AG04449 (cell line): ENCODE measurements around the gene HHIPL1.
"Not testable (repeated sequence)": the region's sequence is repeated elsewhere in the genome, so short reads cannot be mapped to it uniquely, and the experiment has no call there.

Source experiments
- CTCF ChIA-PET: fragments of 350-600 bp; formaldehyde crosslinking; extraction: SDS; loops from one replicate; lab custom pipeline; 2021; ENCODE audit warnings: antibody characterized with exemption; lab: Yijun Ruan, JAX
- POLR2A ChIA-PET: fragments of 400-600, 350-600 bp; formaldehyde crosslinking; extraction: SDS; loops from one replicate; lab custom pipeline; 2020; ENCODE audit warnings: antibody characterized with exemption, inconsistent platforms; lab: Yijun Ruan, JAX
- DNase-seq: peaks from one replicate; pipeline ENCODE4 v3.0.0-alpha.2; 2010; ENCODE audit warnings: low read depth, low spot score
- H3K4me3 ChIP-seq: 2 replicates; pipeline ENCODE4 v1.5.1; 2011; ENCODE audit warnings: low read depth, mild to moderate bottlenecking, control low read depth, low read length
- TF ChIP-seq, protein P1 (sequence below): IDR thresholded peaks from one replicate; pipeline ENCODE4 v1.5.1; 2011; ENCODE audit warnings: mild to moderate bottlenecking, moderate library complexity, low read length, control low read depth, inconsistent platforms; ENCODE audit not compliant: insufficient read depth; ENCODE audit errors: missing control alignments

HHIPL1 gene

GRCh38 chr14:99657645-99658155 is 12.8 kb downstream of the HHIPL1 start:
- H3K4me3 ChIP-seq = no peak overlapping the region
- POLR2A ChIA-PET = no interaction called here
- TF ChIP-seq, protein P1, sequence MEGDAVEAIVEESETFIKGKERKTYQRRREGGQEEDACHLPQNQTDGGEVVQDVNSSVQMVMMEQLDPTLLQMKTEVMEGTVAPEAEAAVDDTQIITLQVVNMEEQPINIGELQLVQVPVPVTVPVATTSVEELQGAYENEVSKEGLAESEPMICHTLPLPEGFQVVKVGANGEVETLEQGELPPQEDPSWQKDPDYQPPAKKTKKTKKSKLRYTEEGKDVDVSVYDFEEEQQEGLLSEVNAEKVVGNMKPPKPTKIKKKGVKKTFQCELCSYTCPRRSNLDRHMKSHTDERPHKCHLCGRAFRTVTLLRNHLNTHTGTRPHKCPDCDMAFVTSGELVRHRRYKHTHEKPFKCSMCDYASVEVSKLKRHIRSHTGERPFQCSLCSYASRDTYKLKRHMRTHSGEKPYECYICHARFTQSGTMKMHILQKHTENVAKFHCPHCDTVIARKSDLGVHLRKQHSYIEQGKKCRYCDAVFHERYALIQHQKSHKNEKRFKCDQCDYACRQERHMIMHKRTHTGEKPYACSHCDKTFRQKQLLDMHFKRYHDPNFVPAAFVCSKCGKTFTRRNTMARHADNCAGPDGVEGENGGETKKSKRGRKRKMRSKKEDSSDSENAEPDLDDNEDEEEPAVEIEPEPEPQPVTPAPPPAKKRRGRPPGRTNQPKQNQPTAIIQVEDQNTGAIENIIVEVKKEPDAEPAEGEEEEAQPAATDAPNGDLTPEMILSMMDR = no peak
- CTCF ChIA-PET = interaction anchor here (1.2 to 1.5 kb wide), 2 partner anchors 10 to 20 kb away, joined by 3 read pairs; no protein-coding TSS in a partner anchor
- DNase-seq = no peak

DNA sequence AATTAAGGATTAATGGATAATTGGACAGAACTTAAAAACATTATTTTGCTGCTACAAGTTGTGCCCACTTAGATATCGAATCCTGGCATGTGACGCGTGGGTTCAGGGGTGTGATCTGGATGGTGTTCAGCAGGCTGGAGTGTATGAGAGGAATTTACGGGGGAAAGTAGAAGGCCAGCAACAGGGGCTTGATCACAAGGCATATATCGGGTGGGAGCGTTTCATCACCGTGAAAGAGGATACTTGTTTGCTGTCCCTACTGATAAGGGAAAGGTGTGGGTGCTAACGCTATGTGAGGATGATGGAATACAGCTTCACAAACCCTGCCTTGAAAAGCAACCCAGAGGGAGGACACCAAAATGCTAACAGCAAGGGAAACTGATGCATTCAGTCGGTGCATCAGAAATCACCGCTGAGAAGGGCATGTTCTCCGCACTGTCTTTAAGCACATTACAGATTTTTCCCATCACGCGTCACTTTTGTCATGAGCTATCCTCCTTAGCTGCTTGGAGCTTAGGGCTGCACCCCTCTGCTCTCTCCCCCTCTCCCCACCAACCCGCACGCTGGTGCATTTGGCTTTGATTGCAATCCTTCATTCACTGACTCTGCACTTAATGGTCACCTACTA is 13.4 kb downstream of the HHIPL1 start:
- TF ChIP-seq, protein P1 = no peak
- ChIA-PET CTCF (interaction anchor here (1.5 kb wide), 1 partner anchor 19 kb away, joined by 3 read pairs; no protein-coding TSS in a partner anchor), POLR2A (no interaction called here)
- no peak for DNase-seq
- no peak overlapping the region for H3K4me3 ChIP-seq

GRCh38 chr14:99659333-99659741 is 14.4 kb downstream of the HHIPL1 start:
- peak overlapping the region; percentile 20; the same call in 1 of the 2 replicates for H3K4me3 ChIP-seq
- ChIA-PET POLR2A (no interaction called here), CTCF (no interaction called here)
- DNase-seq = no peak
- TF ChIP-seq, protein P1 = peak; percentile 18

- CTCF ChIA-PET = interaction anchor here (1.3 kb wide), 1 partner anchor 32 kb away, joined by 4 read pairs; no protein-coding TSS in a partner anchor
- no peak overlapping the region; the same call in 1 of the 2 replicates for H3K4me3 ChIP-seq
- no peak for DNase-seq
- POLR2A ChIA-PET = no interaction called here
- TF ChIP-seq, protein P1 = no peak
These were observed 15.2 kb downstream of the HHIPL1 start for GRCh38 chr14:99660006-99660566.

- no peak for DNase-seq
- ChIA-PET POLR2A (no interaction called here), CTCF (interaction anchor here (1.3 kb wide), 1 partner anchor 33 kb away, joined by 4 read pairs; no protein-coding TSS in a partner anchor)
- H3K4me3 ChIP-seq = no peak overlapping the region
- TF ChIP-seq, protein P1 = no peak
These were observed 15.9 kb downstream of the HHIPL1 start for GRCh38 chr14:99660794-99661193.

- H3K4me3 ChIP-seq, DNase-seq, POLR2A ChIA-PET: not testable (repeated sequence)
- CTCF ChIA-PET = interaction anchor here (1.3 kb wide), 2 partner anchors 33 to 225 kb away, joined by 3 to 4 read pairs; no protein-coding TSS in a partner anchor
These were observed 16.3 kb downstream of the HHIPL1 start for GRCh38 chr14:99661206-99661605.
